IPS-20b (cell line): ENCODE measurements around the gene USP40.
"Not testable (repeated sequence)": the region's sequence is repeated elsewhere in the genome, so short reads cannot be mapped to it uniquely, and the experiment has no call there.

ENCODE experiments used
- H3K27ac ChIP-seq: one replicate; pipeline ENCODE4 v1.5.1; 2013; ENCODE audit warnings: low read length
- H3K27me3 ChIP-seq: 2 replicates; pipeline ENCODE4 v1.6.1; 2013; ENCODE audit warnings: mild to moderate bottlenecking, low read length, inconsistent platforms; ENCODE audit not compliant: insufficient read depth
- H3K36me3 ChIP-seq: 2 replicates; pipeline ENCODE4 v1.6.1; 2013; ENCODE audit warnings: low read depth, mild to moderate bottlenecking, inconsistent platforms, low read length, moderate library complexity; ENCODE audit not compliant: insufficient read depth
- H3K4me1 ChIP-seq: 2 replicates; pipeline ENCODE4 v1.6.1; 2013; ENCODE audit warnings: mild to moderate bottlenecking, control low read depth, inconsistent platforms, low read length, moderate library complexity; ENCODE audit not compliant: insufficient read depth
- H3K4me3 ChIP-seq: 2 replicates; pipeline ENCODE4 v1.5.1; 2013; ENCODE audit warnings: mild to moderate bottlenecking, low read length, inconsistent platforms
- H3K9ac ChIP-seq: 2 replicates; pipeline ENCODE4 v1.6.1; 2013; ENCODE audit warnings: low read depth, mild to moderate bottlenecking, inconsistent platforms, low read length, moderate library complexity
- H3K9me3 ChIP-seq: 2 replicates; pipeline ENCODE4 v1.6.1; 2013; ENCODE audit warnings: mild to moderate bottlenecking, low read depth, low read length, inconsistent platforms; ENCODE audit not compliant: insufficient read depth

USP40 gene

GRCh38 chr2:233584210-233584609 lies 17.6 kb upstream of the USP40 start:
- no peaks in the 10 kb centered on the region for H3K36me3 ChIP-seq
- H3K9me3 ChIP-seq = no peaks in the 10 kb centered on the region
- no peaks in the 10 kb centered on the region for H3K4me1 ChIP-seq
- no peaks in the 10 kb centered on the region for H3K27me3 ChIP-seq
- H3K27ac ChIP-seq = no peak overlapping the region
- no peak overlapping the region for H3K9ac ChIP-seq
- no peak overlapping the region; the same call in 1 of the 2 replicates for H3K4me3 ChIP-seq

DNA sequence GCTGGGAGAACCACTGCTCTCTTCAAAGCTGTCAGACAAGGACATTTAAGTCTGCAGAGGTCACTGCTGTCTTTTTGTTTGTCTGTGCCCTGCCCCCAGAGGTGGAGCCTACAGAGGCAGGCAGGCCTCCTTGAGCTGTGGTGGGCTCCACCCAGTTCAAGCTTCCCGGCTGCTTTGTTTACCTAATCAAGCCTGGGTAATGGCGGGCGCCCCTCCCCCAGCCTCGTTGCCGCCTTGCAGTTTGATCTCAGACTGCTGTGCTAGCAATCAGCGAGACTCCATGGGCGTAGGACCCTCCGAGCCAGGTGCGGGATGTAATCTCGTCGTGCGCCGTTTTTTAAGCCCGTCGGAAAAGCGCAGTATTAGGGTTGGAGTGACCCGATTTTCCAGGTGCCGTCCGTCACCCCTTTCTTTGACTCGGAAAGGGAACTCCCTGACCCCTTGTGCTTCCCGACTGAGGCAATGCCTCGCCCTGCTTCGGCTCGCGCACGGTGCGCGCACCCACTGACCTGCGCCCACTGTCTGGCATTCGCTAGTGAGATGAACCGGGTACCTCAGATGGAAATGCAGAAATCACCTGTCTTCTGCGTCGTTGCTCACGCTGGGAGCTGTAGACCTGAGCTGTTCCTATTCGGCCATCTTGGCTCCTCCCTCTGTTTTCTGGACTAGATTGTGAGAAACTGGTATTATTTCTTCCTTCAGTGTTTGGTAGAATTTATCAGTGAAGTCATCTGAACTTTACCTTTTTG lies 16.8 kb upstream of the USP40 start:
- H3K27ac ChIP-seq = not testable (repeated sequence)

GRCh38 chr2:233577341-233577740 lies 10.8 kb upstream of the USP40 start:
- not testable (repeated sequence) for H3K4me1 ChIP-seq, H3K36me3 ChIP-seq, H3K27ac ChIP-seq, H3K4me3 ChIP-seq, H3K9ac ChIP-seq, H3K27me3 ChIP-seq, H3K9me3 ChIP-seq

More for the DNA sequence above, 16.8 kb upstream of the USP40 start:
- H3K4me1 ChIP-seq, H3K9ac ChIP-seq, H3K27me3 ChIP-seq, H3K36me3 ChIP-seq, H3K9me3 ChIP-seq, H3K4me3 ChIP-seq: not testable (repeated sequence)

DNA sequence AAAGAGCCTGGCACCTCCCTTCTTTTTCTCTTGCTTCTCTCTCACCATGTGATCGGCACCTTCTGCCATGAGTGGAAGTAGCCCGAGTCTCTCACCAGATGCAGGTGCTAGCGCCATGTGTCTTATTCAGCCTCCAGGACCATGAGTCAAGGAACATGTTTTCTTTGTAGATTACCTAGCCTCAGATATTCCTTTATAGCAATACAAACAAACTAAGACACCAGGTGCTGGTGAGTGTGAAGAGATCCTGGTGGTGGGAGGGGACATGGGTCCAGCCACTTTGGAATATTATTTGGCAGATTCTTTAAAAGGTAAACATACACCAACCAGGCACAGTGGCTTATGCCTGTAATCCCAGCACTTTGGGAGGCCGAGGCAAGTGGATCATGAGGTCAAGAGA lies 5.9 kb upstream of the USP40 start:
- Histone ChIP-seq H3K36me3 (no peaks in the 10 kb centered on the region), H3K4me3 (no peak overlapping the region), H3K27me3 (no peaks in the 10 kb centered on the region), H3K27ac (no peak overlapping the region), H3K4me1 (no peaks in the 10 kb centered on the region), H3K9me3 (peaks cover 9% of the 10 kb centered on the region; the same call in 1 of the 2 replicates), H3K9ac (no peak overlapping the region)

DNA sequence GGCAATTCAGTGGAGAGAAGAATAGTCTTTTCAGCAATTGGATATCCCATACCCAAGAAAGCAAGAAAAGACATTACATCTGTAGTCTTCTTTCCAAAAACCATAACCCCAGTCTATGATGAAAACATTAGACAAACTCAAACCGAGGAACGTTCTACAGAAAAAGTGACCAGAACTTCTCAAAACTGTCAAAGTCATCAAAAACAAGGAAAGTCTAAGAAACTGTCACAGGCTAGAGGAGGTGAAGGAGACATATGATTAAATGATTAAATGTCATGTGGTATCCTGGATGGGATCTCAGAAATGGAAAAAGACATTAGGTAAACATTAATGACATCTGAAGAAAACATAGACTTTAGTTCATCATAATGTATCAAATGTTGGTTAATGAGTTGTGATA lies 4.9 kb upstream of the USP40 start:
- Histone ChIP-seq H3K4me1 (no peaks in the 10 kb centered on the region), H3K9ac (no peak overlapping the region), H3K27ac (no peak overlapping the region), H3K4me3 (no peak overlapping the region), H3K36me3 (no peaks in the 10 kb centered on the region), H3K27me3 (no peaks in the 10 kb centered on the region), H3K9me3 (peaks cover under 1% of the 10 kb centered on the region; the same call in 1 of the 2 replicates)

GRCh38 chr2:233571001-233571400 lies 4.4 kb upstream of the USP40 start:
- Histone ChIP-seq H3K4me3 (no peak overlapping the region), H3K27ac (no peak overlapping the region), H3K9me3 (no peaks in the 10 kb centered on the region), H3K27me3 (no peaks in the 10 kb centered on the region), H3K4me1 (no peaks in the 10 kb centered on the region), H3K36me3 (no peaks in the 10 kb centered on the region), H3K9ac (no peak overlapping the region)

- H3K36me3 ChIP-seq = no peaks in the 10 kb centered on the region
- no peak overlapping the region for H3K27ac ChIP-seq
- H3K9me3 ChIP-seq = no peaks in the 10 kb centered on the region
- H3K4me3 ChIP-seq = peak overlapping the region; percentile 88
- H3K9ac ChIP-seq = peak overlapping the region; percentile 90; the same call in 1 of the 2 replicates
- no peaks in the 10 kb centered on the region for H3K27me3 ChIP-seq
- H3K4me1 ChIP-seq = no peaks in the 10 kb centered on the region
Measured at GRCh38 chr2:233565685-233566140, 869 bp downstream of the USP40 start.

DNA sequence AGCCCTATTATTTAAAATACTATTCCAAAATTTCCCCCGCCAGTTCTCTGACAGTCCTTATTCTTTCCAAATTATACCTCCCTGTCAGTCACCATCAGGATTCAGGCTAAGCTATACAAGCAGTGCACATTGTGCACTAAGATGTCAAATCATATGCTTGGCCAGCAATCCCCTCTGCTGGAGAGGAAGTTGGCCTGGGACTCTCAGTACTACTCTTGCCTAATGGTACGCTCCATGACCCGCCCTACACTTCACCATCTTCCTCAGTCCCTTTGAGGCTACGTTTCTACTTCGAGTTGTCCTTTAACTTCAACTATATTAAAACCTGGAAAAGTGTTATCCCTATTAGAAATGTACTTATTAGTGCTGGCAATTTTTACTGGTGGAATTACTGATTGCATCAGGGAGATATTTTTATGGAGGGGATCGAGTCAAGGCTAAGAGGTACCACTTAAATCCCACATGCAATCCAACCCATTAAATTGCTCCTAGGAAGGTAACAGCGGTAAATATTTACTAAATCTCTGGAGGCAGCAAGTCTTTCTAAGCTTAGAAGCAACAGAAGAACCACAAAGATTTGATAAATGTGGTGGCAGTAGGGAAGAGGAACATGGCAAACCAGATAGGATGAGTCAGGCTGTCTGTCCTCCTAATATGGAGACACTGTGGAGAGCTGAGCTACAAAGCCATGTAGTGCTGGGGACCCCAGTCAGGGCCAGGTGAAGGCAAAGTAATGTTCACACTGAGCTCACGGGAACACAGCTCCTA lies 2.7 kb downstream of the USP40 start:
- Histone ChIP-seq H3K4me3 (no peak overlapping the region), H3K4me1 (no peaks in the 10 kb centered on the region), H3K9ac (no peak overlapping the region), H3K27me3 (no peaks in the 10 kb centered on the region), H3K27ac (no peak overlapping the region), H3K9me3 (no peaks in the 10 kb centered on the region), H3K36me3 (no peaks in the 10 kb centered on the region)

DNA sequence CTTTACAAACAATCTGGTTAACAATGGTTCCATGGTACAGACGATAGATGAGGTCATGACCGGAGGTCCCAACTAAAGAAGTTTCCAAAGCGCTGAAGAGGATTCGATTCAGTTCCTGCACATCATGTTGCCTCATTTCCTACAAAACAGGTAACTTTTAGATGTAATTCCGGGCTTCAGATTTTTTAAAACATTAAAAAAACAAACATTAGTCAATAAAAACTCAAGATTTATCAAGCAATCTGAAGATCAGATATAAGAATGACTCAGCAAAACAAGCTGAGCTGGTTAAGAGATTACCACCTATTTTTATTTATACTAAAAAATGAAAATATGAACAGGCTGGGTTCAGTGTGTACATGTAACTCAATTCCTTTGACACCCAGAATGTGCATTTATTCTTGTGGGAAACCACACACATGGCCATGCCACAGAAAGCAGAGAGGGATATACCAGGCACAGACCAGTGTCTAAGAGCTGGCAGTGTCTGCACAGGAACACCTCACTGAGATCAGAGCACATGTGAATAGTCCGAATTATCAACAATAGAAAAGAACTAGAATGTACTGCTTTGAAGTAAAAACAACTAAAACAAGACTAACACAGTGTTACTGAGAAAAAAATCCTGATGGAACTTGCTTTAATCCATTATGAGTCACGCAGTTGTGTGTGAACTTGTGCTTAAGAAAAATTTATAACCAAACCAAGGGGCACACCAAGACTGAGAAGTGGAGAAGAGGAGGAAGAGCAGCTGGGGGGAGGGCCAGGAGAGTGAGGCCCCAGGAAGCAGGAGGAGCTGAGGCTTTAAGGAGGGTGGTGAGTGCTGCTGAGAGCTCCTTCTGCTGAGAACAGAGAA lies 9.5 kb downstream of the USP40 start:
- H3K9ac ChIP-seq = no peak overlapping the region
- no peak overlapping the region for H3K27ac ChIP-seq

DNA sequence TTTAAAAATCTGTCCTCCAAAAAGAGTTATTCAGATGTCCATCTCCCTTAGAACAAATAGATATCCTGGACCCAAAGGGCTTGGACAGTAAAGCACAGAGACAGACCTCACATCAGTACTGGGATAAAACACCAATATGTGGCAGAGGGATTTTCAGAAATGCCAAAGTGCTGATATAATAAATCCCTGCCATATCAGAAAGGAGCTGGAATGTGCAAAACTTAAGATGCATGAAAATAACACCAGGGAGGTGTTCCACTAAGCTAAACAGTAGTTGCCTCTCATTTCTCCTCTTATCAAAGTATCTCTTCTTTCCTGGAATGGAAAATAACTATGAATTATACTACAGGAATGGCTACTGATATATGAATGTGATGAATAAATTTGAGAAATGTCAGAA lies 13.2 kb downstream of the USP40 start:
- H3K4me3 ChIP-seq = no peak overlapping the region
- no peaks in the 10 kb centered on the region for H3K9me3 ChIP-seq
- H3K27me3 ChIP-seq = no peaks in the 10 kb centered on the region
- H3K27ac ChIP-seq = no peak overlapping the region
- H3K9ac ChIP-seq = no peak overlapping the region
- H3K36me3 ChIP-seq = no peaks in the 10 kb centered on the region
- H3K4me1 ChIP-seq = peaks cover 8% of the 10 kb centered on the region

More for the DNA sequence above, 9.5 kb downstream of the USP40 start:
- Histone ChIP-seq H3K36me3 (no peaks in the 10 kb centered on the region), H3K27me3 (no peaks in the 10 kb centered on the region), H3K4me3 (no peak overlapping the region), H3K9me3 (no peaks in the 10 kb centered on the region), H3K4me1 (peaks cover 8% of the 10 kb centered on the region)

DNA sequence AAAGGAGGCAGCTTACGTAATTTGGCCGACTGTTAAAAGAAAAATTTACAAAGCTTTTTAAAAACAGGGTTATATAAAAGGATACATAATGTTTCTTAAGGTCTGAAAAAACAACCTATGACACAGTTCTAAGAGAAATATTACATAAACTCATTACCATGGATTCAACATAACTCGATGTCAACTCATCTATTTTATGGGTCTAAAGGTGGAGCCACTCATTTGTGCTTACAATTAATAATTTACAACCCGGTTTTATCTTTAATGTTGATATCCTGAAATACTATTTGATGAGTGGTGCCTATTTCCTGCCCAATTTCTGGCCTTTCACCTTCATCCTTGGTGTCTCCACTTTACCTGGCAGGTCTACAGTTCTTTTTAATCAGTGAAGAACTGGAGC lies 15.1 kb downstream of the USP40 start:
- Histone ChIP-seq H3K4me3 (no peak overlapping the region), H3K27me3 (no peaks in the 10 kb centered on the region), H3K9me3 (no peaks in the 10 kb centered on the region), H3K9ac (no peak overlapping the region), H3K36me3 (no peaks in the 10 kb centered on the region), H3K4me1 (no peaks in the 10 kb centered on the region), H3K27ac (no peak overlapping the region)
